ENCODE measurements around the gene RESP18.

DNA sequence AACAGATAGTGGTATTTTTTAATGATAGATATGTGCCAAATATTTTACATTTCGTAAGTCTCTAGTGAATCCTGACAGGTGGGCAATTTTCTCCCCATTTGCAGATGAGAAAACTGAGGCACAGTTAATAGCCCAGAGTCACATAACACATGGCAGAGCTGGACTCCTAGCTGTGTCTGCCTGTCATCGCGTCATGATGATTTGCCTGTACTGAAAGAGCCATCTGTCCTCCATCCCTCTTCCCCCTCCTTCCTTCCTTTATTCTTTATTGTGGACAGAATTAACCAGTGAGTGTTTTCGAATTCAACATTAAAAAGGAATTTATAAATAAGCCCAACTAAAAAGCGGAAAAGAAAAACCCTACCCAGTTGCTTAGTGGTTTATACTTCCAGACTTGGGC, 50.2 kb downstream of the RESP18 start:
- TF ChIP-seq, protein P1, sequence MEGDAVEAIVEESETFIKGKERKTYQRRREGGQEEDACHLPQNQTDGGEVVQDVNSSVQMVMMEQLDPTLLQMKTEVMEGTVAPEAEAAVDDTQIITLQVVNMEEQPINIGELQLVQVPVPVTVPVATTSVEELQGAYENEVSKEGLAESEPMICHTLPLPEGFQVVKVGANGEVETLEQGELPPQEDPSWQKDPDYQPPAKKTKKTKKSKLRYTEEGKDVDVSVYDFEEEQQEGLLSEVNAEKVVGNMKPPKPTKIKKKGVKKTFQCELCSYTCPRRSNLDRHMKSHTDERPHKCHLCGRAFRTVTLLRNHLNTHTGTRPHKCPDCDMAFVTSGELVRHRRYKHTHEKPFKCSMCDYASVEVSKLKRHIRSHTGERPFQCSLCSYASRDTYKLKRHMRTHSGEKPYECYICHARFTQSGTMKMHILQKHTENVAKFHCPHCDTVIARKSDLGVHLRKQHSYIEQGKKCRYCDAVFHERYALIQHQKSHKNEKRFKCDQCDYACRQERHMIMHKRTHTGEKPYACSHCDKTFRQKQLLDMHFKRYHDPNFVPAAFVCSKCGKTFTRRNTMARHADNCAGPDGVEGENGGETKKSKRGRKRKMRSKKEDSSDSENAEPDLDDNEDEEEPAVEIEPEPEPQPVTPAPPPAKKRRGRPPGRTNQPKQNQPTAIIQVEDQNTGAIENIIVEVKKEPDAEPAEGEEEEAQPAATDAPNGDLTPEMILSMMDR (conservative IDR thresholded peaks at IDR 0.05 in 1 of 2, IDR thresholded peaks at IDR 0.05 in 1 of 2; ENCODE audit: extremely low read depth in 1 of 2, insufficient read depth in 1 of 2, low read depth in 1 of 2, low read length in 2 of 2) = no peak
- TF ChIP-seq EZH2 (IDR thresholded peaks at IDR 0.05; ENCODE audit: borderline replicate concordance, low read length) = no peak
